PC-9 (cell line): ENCODE results near the gene MCU.

Experiments
- EZH2 ChIP-seq: fragments of 200-600 bp; sonication (generic); IDR thresholded peaks from 2 replicates; pipeline ENCODE4 v1.8.0; 2017; ENCODE audit warnings: antibody characterized with exemption, low read depth
- TF ChIP-seq, protein P1 (sequence below): fragments of 200-600 bp; sonication (generic); conservative IDR thresholded peaks from 2 replicates; pipeline ENCODE4 v1.6.1; 2017; ENCODE audit warnings: mixed run types, antibody characterized with exemption, mild to moderate bottlenecking, moderate library complexity

DNA sequence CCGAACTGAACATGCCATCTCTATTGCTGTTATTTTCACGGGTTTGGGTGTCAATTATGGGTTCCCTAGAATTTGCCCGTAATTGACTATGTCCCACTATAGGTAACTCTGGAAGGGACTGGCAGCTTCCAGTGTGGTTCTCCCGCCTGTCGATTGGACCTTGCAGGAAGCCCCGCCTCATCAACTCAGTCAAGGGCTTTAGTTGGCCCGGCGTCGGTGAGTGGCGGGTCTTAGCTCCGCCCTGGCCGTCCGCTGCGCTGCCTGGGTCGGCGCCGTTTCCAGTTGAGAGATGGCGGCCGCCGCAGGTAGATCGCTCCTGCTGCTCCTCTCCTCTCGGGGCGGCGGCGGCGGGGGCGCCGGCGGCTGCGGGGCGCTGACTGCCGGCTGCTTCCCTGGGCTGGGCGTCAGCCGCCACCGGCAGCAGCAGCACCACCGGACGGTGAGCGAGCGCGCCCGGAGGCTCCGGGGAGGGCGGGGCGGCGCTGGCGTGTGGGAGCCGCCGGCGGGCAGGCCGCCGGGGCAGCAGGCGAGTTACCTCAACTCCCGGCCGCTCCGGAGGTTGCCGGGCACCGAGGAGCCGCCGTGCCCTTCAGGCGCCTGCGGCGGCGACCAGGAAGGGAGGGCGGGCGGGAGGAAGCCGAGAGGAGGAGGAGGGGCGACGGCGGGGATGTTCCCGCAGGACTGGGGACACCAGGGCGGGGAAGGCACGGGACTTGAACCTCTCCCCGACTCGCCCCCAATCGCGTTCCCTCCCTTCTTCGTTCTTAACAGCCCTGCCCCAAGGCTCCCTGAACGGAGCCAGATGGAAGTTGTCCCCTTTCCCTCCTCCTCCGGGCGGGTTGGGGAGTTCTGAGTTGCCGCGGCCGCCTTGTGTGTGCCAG is at the start of gene MCU:
- TF ChIP-seq, protein P1, sequence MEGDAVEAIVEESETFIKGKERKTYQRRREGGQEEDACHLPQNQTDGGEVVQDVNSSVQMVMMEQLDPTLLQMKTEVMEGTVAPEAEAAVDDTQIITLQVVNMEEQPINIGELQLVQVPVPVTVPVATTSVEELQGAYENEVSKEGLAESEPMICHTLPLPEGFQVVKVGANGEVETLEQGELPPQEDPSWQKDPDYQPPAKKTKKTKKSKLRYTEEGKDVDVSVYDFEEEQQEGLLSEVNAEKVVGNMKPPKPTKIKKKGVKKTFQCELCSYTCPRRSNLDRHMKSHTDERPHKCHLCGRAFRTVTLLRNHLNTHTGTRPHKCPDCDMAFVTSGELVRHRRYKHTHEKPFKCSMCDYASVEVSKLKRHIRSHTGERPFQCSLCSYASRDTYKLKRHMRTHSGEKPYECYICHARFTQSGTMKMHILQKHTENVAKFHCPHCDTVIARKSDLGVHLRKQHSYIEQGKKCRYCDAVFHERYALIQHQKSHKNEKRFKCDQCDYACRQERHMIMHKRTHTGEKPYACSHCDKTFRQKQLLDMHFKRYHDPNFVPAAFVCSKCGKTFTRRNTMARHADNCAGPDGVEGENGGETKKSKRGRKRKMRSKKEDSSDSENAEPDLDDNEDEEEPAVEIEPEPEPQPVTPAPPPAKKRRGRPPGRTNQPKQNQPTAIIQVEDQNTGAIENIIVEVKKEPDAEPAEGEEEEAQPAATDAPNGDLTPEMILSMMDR, result no peak
- TF ChIP-seq EZH2, result no peak
